CD1c-positive myeloid dendritic cell (primary cell): ENCODE data around the gene KCNC3.

Experiments
- DNase-seq: peaks from one replicate; pipeline ENCODE4 v3.0.0-alpha.2; 2016; ENCODE audit errors: extremely low spot score

KCNC3 gene

DNA sequence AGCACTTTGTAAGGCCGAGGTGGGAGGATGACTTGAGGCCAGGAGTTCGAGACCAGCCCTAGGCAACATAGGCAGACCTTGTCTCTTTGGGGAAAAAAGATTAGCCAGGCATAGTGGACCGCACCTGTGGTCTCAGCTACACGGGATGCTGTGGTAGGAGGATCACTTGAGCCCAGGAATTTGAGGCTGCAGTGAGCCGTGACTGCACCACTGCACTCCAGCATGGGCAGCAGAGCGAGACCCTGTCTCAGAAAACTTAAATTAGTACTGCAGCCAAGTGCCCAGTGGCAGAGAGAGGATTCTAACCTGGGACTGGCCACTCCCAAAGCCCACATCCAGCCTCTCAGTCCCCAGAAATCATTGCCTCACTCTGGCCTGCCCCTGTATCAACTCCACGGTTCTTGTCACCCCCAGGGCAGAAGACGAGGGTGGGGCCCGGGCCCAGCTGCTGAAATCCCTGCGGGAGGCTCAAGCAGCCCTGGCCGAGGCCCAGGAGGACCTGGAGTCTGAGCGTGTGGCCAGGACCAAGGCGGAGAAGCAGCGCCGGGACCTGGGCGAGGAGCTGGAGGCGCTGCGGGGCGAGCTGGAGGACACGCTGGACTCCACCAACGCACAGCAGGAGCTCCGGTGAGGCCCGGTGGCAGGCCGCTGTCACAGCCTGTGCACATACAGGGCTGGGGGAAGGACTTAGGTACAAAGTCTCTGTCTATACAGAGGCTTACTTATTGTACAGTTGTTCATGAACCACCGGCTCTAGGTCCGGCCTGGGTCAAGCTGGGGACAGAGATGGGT is 53.4 kb downstream of the KCNC3 start:
- no peak for DNase-seq

DNA sequence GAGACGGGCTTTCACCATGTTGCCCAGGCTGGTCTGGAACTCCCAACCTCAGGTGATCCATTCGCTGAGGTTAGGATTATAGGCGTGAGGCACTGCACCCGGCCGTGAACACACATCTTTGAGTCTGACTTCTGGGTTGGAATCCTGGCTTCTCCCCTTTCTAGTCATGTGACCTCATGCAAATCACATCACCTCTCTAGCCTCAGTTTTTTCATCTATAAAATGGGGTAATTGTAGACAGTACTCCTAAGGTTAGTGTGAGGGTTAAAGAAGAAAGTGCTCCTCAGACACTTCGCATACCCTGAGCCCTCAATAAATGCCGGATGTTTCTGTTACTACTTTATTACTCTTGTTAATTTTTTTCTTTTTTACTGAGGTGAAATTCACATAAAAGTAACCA is 55.4 kb downstream of the KCNC3 start:
- no peak for DNase-seq

DNA sequence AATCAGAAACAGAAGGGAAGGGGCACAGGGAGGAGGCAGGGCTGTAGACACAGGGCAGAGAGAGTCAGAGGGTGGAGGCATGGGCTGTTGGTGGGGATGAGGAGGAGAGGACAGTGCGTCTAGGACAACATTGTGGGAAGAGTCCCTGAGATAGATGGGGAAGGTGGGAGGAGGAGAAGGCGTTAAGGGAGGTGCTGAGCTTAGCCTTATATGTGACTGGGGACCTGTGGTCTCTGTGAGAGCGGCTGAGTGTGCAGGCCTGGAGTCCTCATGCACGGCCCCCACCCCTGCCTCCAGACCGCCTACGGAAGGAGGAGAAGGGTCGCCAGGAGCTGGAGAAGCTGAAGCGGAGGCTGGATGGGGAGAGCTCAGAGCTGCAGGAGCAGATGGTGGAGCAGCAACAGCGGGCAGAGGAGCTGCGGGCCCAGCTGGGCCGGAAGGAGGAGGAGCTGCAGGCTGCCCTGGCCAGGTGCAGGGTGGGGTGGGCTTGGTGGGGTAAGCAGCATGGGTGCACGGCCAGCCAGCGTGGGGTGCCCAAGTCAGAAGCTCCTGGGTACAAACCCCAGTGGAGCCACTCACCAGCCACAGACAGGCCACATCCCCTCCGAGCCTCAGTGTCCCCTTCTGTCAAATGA is 56.8 kb downstream of the KCNC3 start:
- DNase-seq = no peak

- no peak for DNase-seq
Observed at GRCh38 chr19:50269653-50270052, 59.5 kb downstream of the KCNC3 start.

DNA sequence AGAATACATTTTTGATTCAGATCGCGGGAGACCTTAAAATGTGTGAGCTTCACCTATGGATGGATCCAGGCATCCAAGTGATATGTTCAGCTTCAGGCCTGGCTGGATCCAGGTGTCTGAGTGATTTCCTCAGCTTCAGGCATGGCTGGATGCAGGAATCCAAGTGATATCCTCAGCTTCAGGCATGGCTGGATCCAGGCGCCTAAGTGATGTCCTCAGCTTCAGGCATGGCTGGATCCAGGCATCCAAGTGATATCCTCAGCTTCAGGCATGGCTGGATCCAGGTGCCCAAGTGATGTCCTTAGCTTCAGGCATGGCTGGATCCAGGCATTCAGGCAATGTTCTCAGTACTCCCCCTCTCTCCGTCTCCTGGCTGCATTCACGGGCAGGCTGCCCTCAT is 60.7 kb downstream of the KCNC3 start:
- DNase-seq = no peak

- DNase-seq = no peak
Observed at GRCh38 chr19:50268041-50268440, 61.1 kb downstream of the KCNC3 start.

DNA sequence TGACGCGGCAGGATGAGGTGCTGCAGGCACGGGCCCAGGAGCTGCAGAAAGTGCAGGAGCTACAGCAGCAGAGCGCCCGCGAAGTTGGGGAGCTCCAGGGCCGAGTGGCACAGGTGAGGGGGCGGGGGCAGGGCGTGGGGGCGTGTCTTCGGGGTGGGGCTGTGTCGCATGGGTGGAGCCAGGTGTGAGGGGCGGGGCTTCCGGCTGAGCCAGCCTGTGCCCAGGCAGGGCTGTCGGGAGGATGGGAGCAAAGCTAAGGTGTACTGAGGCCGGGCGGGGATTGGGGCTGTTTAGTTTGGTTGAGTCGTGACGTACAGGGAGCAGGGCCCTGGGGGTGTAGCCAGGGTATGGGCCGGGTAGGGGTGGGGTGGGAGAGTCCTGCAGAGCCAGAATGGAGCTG is 62.3 kb downstream of the KCNC3 start:
- no peak for DNase-seq

DNA sequence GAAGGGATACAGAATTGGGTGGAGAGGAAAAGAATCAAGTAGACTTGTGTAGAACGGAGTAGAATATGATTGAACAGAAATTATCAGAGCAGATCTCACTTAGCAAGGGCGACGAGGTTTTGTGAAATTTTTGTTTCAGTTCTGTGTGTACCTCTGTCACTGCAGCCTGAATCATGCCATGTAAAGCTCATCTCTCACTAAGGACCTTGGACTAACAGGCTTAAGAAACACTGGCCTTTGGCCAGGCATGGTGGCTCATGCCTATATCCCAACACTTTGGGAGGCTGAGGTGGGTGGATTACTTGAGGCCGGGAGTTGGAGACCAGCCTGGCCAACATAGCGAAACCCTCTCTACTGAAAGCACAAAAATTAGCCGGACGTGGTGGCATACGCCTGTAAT is 63.1 kb downstream of the KCNC3 start:
- no peak for DNase-seq

DNA sequence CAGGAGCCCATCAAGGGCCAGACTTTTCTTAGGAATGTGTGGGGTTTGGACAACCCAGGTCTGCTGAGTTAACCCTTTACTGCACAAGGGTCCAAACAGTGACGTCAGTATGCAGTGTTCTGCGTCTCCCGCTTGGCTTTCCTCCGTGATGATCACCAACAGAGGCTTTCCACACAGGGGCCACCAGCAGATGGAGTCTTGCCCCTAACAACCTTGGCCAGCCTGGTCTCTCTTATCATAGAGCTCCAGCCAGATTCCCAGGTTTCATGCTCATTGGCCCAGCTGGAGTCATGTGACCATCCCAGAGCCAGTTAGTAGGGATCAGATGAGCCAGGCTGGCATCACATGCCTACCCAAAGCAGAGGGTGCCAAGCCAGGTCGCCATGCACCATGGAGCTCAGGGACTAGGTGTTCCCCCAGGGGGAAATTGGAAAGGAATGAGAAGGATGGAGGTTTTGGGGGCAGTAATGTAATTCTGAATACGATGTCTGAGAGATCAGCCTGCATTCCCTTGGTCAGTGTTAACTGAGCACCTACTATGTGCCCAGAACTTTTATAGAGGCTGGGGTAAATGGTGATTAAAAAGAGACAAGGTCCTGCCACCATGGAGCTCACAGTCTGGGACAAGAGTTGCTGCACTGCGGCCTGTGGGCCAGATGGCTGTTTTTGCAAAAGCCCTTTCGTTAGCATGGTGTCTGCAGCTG is 64.5 kb downstream of the KCNC3 start:
- no peak for DNase-seq

GRCh38 chr19:50263176-50263575 is 66.0 kb downstream of the KCNC3 start:
- no peak for DNase-seq
